HCT116 (cell line): ENCODE measurements around the gene ZNF546. TPM values are rescaled to one million over a fixed set of nuclear protein-coding genes. Genes with fewer than 3 reads are reported as not detected.

ENCODE experiments used
- ATAC-seq: fragments of 200-7000 bp; cut with Tn5 transposase; 2 replicates; pipeline ENCODE4 v1.9.1; 2020; ENCODE audit warnings: mild to moderate bottlenecking, moderate library complexity
- BruUV-seq: library from RNA; stranded (reverse); fragments of 400-500 nt; replicated peaks from 2 replicates; lab custom pipeline; 2021; lab: Mats Ljungman, UMichigan
- CTCF ChIA-PET: fragments of 300-600 bp; sonication (Branson Sonifier 250); formaldehyde crosslinking; loops from one replicate; lab custom pipeline; 2021; ENCODE audit warnings: antibody characterized with exemption; lab: Charles Lee
- POLR2A ChIA-PET: fragments of 300-600, 350-600 bp; sonication (Branson Sonifier 250); formaldehyde crosslinking; loops from one replicate; lab custom pipeline; 2021; ENCODE audit warnings: antibody characterized with exemption; lab: Charles Lee
- RAD21 ChIA-PET, 2 experiments: fragments of 300-600 bp; sonication (Branson Sonifier 250); formaldehyde crosslinking; loops; one replicate each; lab custom pipeline; 2023; ENCODE audit warnings: low total read pairs in 2 of 2; ENCODE audit not compliant: uncharacterized antibody in 2 of 2, unreplicated experiment in 2 of 2, low non-redundant PET in 1 of 2; lab: Charles Lee
- DNase-seq: peaks from one replicate; pipeline ENCODE4 v3.0.0-alpha.2; 2010; ENCODE audit warnings: low read depth, low spot score
- H2AFZ ChIP-seq: fragments of 200-600 bp; shearing (Covaris generic), sonication (generic); 2 replicates; pipeline ENCODE4 v1.6.1; 2017; ENCODE audit warnings: low read depth, mixed run types, mixed read lengths, antibody characterized with exemption, low read length; ENCODE audit not compliant: poor library complexity, severe bottlenecking
- H3K27ac ChIP-seq: 2 replicates; pipeline ENCODE4 v1.5.1; 2012; ENCODE audit warnings: low read depth, low read length
- H3K27me3 ChIP-seq: fragments of 200-600 bp; sonication (generic); 2 replicates; pipeline ENCODE4 v1.6.1; 2016; ENCODE audit warnings: mixed run types, low read length, mixed read lengths; ENCODE audit not compliant: insufficient read depth
- H3K36me3 ChIP-seq, 2 experiments: fragments of 200-500 bp in 1 of 2; fragments of 200-600 bp in 1 of 2; sonication (Bioruptor generic) in 1 of 2; sonication (generic) in 1 of 2; 2 replicates each; pipeline versions ENCODE4 v1.5.1 to v1.6.1; 2014 to 2016; ENCODE audit warnings: low read length in 2 of 2, inconsistent platforms in 1 of 2, mixed read lengths in 1 of 2, mixed run types in 1 of 2; ENCODE audit not compliant: insufficient read depth in 2 of 2, control insufficient read depth in 1 of 2
- H3K4me1 ChIP-seq, 2 experiments: fragments of 200-600 bp in 1 of 2; sonication (generic) in 1 of 2; 2 replicates each; pipeline versions ENCODE4 v1.5.1 to v1.6.1; 2012 to 2017; ENCODE audit warnings: low read length in 2 of 2, inconsistent platforms in 1 of 2, mild to moderate bottlenecking in 1 of 2, mixed read lengths in 1 of 2, mixed run types in 1 of 2, moderate library complexity in 1 of 2; ENCODE audit not compliant: insufficient read depth in 2 of 2, control insufficient read depth in 1 of 2
- H3K4me2 ChIP-seq: fragments of 200-600 bp; sonication (generic); 2 replicates; pipeline ENCODE4 v1.6.1; 2017; ENCODE audit warnings: mixed run types, low read length, mixed read lengths
- H3K4me3 ChIP-seq, 2 experiments: fragments of 200-600 bp in 1 of 2; sonication (generic) in 1 of 2; replicated peaks in 1 of 2; 2 replicates each; pipeline ENCODE4 v1.5.1; 2011 to 2016; ENCODE audit warnings: low read length in 2 of 2, control low read depth in 1 of 2, low read depth in 1 of 2, mild to moderate bottlenecking in 1 of 2, mixed read lengths in 1 of 2, mixed run types in 1 of 2
- H3K79me2 ChIP-seq: fragments of 200-600 bp; sonication (generic); 2 replicates; pipeline ENCODE4 v1.6.1; 2017; ENCODE audit warnings: mild to moderate bottlenecking, mixed run types, low read length, moderate library complexity, mixed read lengths; ENCODE audit not compliant: insufficient read depth
- H3K9ac ChIP-seq: fragments of 200-600 bp; sonication (generic); 2 replicates; pipeline ENCODE4 v1.6.1; 2016; ENCODE audit warnings: low read length, mixed read lengths
- H3K9me2 ChIP-seq: fragments of 200-600 bp; sonication (generic), shearing (Covaris generic); 2 replicates; pipeline ENCODE4 v1.6.1; 2017; ENCODE audit warnings: mixed run types, mild to moderate bottlenecking, moderate library complexity; ENCODE audit not compliant: insufficient read depth
- H3K9me3 ChIP-seq, 2 experiments: fragments of 200-500 bp in 1 of 2; fragments of 200-600 bp in 1 of 2; sonication (Bioruptor generic) in 1 of 2; sonication (generic) in 1 of 2; 2 replicates each; pipeline ENCODE4 v1.6.1; 2014 to 2017; ENCODE audit warnings: low read length in 2 of 2, mixed read lengths in 2 of 2, inconsistent platforms in 1 of 2, low read depth in 1 of 2, mild to moderate bottlenecking in 1 of 2, mixed run types in 1 of 2, moderate library complexity in 1 of 2; ENCODE audit not compliant: control insufficient read depth in 1 of 2, insufficient read depth in 1 of 2
- H4K20me1 ChIP-seq: fragments of 200-600 bp; sonication (generic), shearing (Covaris generic); 2 replicates; pipeline ENCODE4 v1.6.1; 2017; ENCODE audit warnings: mixed run types, mild to moderate bottlenecking, moderate library complexity; ENCODE audit not compliant: insufficient read depth
- CBX3 ChIP-seq: IDR thresholded peaks from 2 replicates; pipeline ENCODE4 v1.6.1; 2012; ENCODE audit warnings: low read depth
- CEBPB ChIP-seq: IDR thresholded peaks from 2 replicates; pipeline ENCODE4 v1.6.1; 2012; ENCODE audit warnings: low read depth
- CTCF ChIP-seq, 3 experiments: fragments of 200-600 bp in 1 of 3; sonication (generic) in 1 of 3; IDR thresholded peaks in 2 of 3; conservative IDR thresholded peaks in 1 of 3; 2 replicates each; pipeline ENCODE4 v1.5.1; 2012 to 2017; ENCODE audit warnings: low read depth in 2 of 3, low read length in 2 of 3, antibody characterized with exemption in 1 of 3, borderline replicate concordance in 1 of 3, control low read depth in 1 of 3, mild to moderate bottlenecking in 1 of 3, mixed read lengths in 1 of 3, mixed run types in 1 of 3, moderate library complexity in 1 of 3; ENCODE audit not compliant: insufficient read depth in 1 of 3
- EGR1 ChIP-seq: IDR thresholded peaks from 2 replicates; pipeline ENCODE4 v1.6.1; 2012; ENCODE audit warnings: low read depth
- EZH2 ChIP-seq: fragments of 200-600 bp; sonication (generic); IDR thresholded peaks from 2 replicates; pipeline ENCODE4 v1.6.1; 2017; ENCODE audit warnings: antibody characterized with exemption, mixed run types
- EZH2phosphoT487 ChIP-seq: fragments of 200-600 bp; IDR thresholded peaks from 2 replicates; pipeline ENCODE4 v1.6.1; 2018; ENCODE audit warnings: antibody characterized with exemption, borderline replicate concordance
- POLR2A ChIP-seq: IDR thresholded peaks from 2 replicates; pipeline ENCODE4 v1.7.0; 2011; ENCODE audit warnings: borderline replicate concordance; ENCODE audit not compliant: insufficient read depth, insufficient read length; ENCODE audit errors: extremely low read depth
- SRF ChIP-seq: IDR thresholded peaks from 2 replicates; pipeline ENCODE4 v1.6.1; 2012; ENCODE audit warnings: low read depth
- TCF7L2 ChIP-seq: IDR thresholded peaks from 2 replicates; pipeline ENCODE4 v1.7.0; 2011; ENCODE audit warnings: borderline replicate concordance, inconsistent platforms; ENCODE audit not compliant: insufficient read depth, insufficient read length; ENCODE audit errors: extremely low read depth
- ZBTB33 ChIP-seq: IDR thresholded peaks from 2 replicates; pipeline ENCODE4 v1.6.1; 2011; ENCODE audit warnings: mild to moderate bottlenecking, low read length, moderate library complexity; ENCODE audit not compliant: insufficient replicate concordance; ENCODE audit errors: extremely low read depth
- ZFX ChIP-seq: fragments of 450-650 bp; IDR thresholded peaks from 2 replicates; pipeline ENCODE4 v1.6.1; 2017
- intact Hi-C: fragments of 100-400 bp; cut with micrococcal nuclease; formaldehyde crosslinking; loops from 2 replicates; pipeline ENCODE4 v1.10.0; 2022
- total RNA-seq: library from RNA; stranded (reverse); gene quantifications from one replicate; pipeline ENCODE4 v1.2.1, GENCODE V29; 2021; ENCODE audit not compliant: unreplicated experiment

Gene ZNF546
- total RNA-seq, 1 experiment from 2014 or later: 0.64 TPM

DNA sequence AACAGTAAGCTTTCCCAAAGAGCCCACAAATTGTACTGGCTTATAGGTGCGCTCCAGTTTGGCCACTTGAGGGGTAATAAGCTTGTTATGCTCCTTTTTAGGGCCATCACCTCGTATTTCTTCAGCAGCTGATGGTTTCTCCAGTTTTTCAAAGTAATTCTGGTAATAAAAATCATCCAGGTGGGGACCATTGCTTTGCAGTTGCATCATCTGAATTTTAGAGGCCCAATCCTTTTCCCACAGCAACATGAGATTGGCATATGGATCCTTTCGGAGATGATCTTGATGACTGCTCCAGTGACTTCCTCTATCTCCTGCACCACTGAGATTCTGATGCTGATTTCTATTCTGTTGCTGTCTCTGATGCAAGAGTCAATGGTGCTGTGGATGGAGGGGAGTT is 27.1 kb downstream of the ZNF546 start (continued):
- no peak for TF ChIP-seq TCF7L2
- TF ChIP-seq ZFX: no peak
- no peak for TF ChIP-seq EZH2
- no peak for TF ChIP-seq POLR2A

- CTCF ChIA-PET: no interaction called here
- no peak for ATAC-seq
- H3K4me2 ChIP-seq: no peak overlapping the region
- no peaks in the 10 kb centered on the region for H4K20me1 ChIP-seq
- no peaks in the 10 kb centered on the region for H3K9me2 ChIP-seq
- H3K27me3 ChIP-seq: no peaks in the 10 kb centered on the region
- no peaks in the 10 kb centered on the region for H3K79me2 ChIP-seq
- H3K4me1 ChIP-seq: no peaks in the 10 kb centered on the region
- H3K27ac ChIP-seq: no peak overlapping the region
- RAD21 ChIA-PET: no interaction called here
- no peak overlapping the region for H3K4me3 ChIP-seq
- no TSS peak for BruUV-seq
- H3K9ac ChIP-seq: no peak overlapping the region
- H3K9me3 ChIP-seq: peaks cover 7 to 50% of the 10 kb centered on the region in 2 experiments; a peak in 3 of 4 replicates
- intact Hi-C loops: no loop called here
- TF ChIP-seq CEBPB: no peak
- no peak for TF ChIP-seq CBX3
- no peak for TF ChIP-seq ZBTB33
- TF ChIP-seq EZH2phosphoT487: no peak
- no peak for TF ChIP-seq SRF
- TF ChIP-seq EZH2: no peak
- no peak for TF ChIP-seq EGR1
- no peak for TF ChIP-seq CTCF (IDR thresholded peaks at IDR 0.05 in 2 of 3, conservative IDR thresholded peaks at IDR 0.05 in 1 of 3; ENCODE audit: borderline replicate concordance in 1 of 3, insufficient read depth in 1 of 3, low read depth in 2 of 3, low read length in 2 of 3)
- POLR2A ChIA-PET: no interaction called here
- no peak for DNase-seq
- H2AFZ ChIP-seq: no peak overlapping the region
- no peaks in the 10 kb centered on the region for H3K36me3 ChIP-seq
Observed at GRCh38 chr19:40025938-40026596, 29.2 kb downstream of the ZNF546 start.
